KBM-7 (cell line): ENCODE data around the gene VANGL2.

ENCODE experiments used
- DNase-seq: peaks from one replicate; pipeline ENCODE4 v3.0.0-alpha.2; 2015
- in situ Hi-C: fragments of 300-500 bp; cut with MboI; formaldehyde crosslinking; loops from 2 replicates; pipeline ENCODE4 v1.14.3; 2020; ENCODE audit warnings: low sequenced_read_pairs, low pct_unique_long_range_greater_than_20kb, mixed read lengths

VANGL2 gene

DNA sequence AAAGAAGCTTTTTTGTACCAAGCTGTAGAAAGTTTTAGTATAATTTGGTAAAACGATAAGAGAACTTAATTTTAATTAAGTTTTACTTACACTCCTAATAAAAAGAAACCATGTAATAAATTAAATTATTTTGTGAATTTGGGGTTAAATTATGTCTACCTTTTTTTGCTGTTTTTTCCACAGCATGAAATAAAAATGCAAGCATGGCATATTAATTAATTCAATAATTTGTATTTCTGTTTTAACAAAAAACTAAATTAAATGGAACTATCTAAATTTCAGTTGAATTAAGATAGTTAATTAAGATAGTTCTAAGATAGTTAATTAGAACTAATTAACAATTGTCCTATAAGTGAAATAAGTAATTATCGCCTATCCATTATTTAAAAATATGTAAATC lies 39.4 kb downstream of the VANGL2 start:
- DNase-seq = no peak
- in situ Hi-C loops = no loop called here

DNA sequence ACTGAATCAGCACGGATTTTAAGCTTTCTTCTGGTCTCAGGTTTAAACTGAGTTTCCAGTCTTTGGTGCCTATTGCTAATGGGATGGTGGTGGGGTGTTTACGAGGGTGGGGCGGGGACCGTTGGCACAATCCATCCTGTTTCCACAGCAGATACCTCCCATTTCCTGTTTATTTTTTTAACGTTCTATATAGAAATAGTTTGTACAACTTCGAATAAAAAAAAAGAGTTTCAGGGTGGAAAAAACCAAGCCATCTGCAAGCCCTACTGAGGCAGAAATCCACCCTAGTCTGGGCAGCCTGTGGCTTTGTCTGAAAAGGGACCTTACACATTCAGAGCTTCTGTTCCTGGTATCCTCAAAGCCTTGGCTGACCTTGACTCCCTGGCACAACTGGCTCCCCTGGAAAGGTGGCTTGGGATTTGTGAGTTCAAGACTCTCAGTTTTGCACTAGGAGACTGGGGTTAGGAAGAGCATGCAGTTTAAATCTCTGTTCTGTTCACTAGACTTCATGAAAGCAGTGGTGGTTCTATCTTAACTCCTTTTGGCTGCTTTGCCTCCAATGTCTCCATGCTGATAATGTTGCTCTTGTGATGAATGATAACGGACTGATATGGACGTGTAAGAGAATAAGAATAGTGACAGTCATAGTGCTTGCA lies 46.7 kb downstream of the VANGL2 start:
- DNase-seq = no peak
- in situ Hi-C loops = no loop called here

DNA sequence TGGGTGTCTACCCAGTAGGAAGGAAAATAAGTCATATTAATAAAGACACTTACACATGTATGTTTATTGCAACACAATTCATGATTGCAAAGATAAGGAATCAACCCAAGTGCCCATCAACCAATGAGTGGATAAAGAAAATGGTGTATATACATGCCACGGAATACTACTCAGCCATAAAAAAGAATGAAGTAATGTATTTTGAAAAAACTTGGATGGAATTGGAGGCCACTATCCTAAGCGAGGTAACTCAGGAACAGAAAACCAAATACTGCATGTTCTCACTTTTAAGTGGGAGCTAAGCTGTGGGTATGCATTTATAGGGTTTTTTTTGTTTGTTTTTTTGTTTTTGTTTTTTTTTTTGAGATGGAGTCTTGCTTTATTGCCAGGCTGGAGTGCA lies 49.1 kb downstream of the VANGL2 start:
- in situ Hi-C loops = no loop called here
- DNase-seq = no peak

DNA sequence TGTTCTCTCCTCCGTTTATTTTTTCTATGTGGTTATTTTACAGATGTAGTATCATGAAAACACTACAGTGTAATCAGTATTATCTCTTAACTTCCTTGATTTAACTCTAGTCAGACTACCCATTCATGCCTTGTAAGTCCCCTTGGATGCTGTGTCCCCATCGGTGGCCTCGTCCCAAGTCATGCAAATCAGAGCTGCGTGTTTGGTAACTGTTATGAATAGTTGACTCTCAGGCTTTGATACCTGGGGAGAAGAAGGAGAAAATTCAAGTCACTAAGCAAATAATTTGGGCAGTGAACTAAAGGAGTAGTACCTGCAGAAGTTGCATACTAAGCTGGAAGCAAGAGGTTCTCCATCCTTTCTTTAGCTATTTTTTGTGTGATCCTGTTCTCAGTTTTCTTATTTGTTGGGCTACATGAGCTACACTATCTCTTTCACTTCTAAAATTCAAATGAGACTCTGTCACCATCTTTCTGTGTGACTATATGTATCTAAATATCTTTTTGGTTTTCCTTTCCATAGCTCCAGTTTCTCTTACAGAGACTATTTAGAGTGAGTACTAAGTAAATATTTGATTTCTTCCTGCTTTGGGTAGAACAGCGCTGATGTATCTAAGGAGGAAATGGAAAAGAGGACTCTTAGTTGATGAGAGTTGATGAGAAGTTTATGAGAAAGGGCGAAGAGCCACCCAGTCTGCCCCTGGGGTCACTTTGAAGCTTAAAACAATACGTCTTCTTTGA lies 50.9 kb downstream of the VANGL2 start:
- DNase-seq = no peak
- in situ Hi-C loops = no loop called here

DNA sequence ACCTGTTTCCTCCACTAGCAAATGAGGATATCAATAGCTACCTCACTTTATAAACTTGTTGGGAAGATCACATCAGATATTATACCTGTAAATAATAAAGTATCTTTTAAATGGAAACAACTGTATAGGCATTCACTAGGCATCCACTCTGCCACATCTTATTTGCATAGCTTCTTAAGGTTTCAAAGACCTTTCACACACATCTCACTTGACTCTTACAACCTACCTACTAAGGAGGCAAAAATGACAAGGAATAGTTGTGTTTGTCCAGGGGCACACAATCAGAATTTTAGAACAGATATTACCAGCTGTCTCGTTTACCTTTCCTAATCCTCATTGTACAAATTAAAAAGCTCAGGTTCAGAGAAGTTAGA lies 51.5 kb downstream of the VANGL2 start:
- no peak for DNase-seq
- in situ Hi-C loops = no loop called here

GRCh38 chr1:160453443-160453842 lies 53.1 kb downstream of the VANGL2 start:
- in situ Hi-C loops = no loop called here
- no peak for DNase-seq

- no peak for DNase-seq
- in situ Hi-C loops = no loop called here
These were observed 54.2 kb downstream of the VANGL2 start for GRCh38 chr1:160454371-160455152.

DNA sequence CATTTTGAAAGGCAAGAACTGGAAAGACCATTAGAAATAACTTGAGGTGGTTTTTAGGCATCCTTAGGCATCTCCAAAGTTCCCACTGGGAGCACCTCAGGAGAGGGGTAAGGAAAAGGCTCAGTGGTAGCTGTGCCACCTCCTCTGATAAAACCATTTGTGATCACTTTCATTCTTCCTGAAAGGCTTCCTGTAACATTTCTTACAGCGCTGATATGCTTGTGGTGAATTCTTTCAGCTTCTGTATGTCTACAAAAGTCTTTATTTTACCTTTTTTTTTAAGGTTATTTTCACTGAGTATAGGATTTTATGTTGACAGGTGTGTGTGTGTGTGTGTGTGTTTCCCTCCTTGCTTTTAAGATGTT lies 54.8 kb downstream of the VANGL2 start:
- no peak for DNase-seq
- in situ Hi-C loops = no loop called here

- no peak for DNase-seq
- in situ Hi-C loops = no loop called here
These were observed 58.7 kb downstream of the VANGL2 start for GRCh38 chr1:160459056-160459455.

DNA sequence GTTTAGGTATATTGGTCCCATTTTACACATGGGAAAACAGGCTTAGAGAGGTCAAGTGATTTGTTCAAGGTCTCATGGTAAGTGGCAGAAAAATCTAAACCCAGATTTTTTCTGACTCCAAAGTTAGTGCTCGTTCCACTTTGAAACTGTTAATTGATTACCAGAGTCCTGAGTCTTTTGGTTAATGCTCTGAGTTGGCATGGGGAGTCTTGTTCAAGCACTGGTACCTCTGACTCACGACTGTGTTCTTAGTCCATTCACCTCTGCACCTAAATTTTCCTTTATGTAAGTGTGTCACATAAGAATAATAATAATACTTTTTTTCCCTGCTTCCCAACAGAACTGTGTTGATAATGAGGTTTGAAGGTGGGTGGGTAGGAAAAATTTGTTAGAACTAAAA lies 59.3 kb downstream of the VANGL2 start:
- DNase-seq = no peak
- in situ Hi-C loops = no loop called here

- in situ Hi-C loops = no loop called here
These were observed 59.9 kb downstream of the VANGL2 start for GRCh38 chr1:160460214-160460642.

GRCh38 chr1:160460683-160461287 lies 60.4 kb downstream of the VANGL2 start:
- DNase-seq = peak; percentile 58
- in situ Hi-C loops = no loop called here

More at GRCh38 chr1:160460214-160460642, 59.9 kb downstream of the VANGL2 start:
- DNase-seq = no peak

- in situ Hi-C loops = no loop called here
- no peak for DNase-seq
These were observed 64.8 kb downstream of the VANGL2 start for GRCh38 chr1:160465123-160465522.

GRCh38 chr1:160466961-160467360 lies 66.6 kb downstream of the VANGL2 start:
- in situ Hi-C loops = no loop called here
- no peak for DNase-seq

GRCh38 chr1:160467576-160467975 lies 67.2 kb downstream of the VANGL2 start:
- in situ Hi-C loops = no loop called here
- no peak for DNase-seq

GRCh38 chr1:160471253-160471652 lies 70.9 kb downstream of the VANGL2 start:
- no peak for DNase-seq
- in situ Hi-C loops = no loop called here

GRCh38 chr1:160472112-160472511 lies 71.7 kb downstream of the VANGL2 start:
- in situ Hi-C loops = no loop called here
- DNase-seq = no peak

DNA sequence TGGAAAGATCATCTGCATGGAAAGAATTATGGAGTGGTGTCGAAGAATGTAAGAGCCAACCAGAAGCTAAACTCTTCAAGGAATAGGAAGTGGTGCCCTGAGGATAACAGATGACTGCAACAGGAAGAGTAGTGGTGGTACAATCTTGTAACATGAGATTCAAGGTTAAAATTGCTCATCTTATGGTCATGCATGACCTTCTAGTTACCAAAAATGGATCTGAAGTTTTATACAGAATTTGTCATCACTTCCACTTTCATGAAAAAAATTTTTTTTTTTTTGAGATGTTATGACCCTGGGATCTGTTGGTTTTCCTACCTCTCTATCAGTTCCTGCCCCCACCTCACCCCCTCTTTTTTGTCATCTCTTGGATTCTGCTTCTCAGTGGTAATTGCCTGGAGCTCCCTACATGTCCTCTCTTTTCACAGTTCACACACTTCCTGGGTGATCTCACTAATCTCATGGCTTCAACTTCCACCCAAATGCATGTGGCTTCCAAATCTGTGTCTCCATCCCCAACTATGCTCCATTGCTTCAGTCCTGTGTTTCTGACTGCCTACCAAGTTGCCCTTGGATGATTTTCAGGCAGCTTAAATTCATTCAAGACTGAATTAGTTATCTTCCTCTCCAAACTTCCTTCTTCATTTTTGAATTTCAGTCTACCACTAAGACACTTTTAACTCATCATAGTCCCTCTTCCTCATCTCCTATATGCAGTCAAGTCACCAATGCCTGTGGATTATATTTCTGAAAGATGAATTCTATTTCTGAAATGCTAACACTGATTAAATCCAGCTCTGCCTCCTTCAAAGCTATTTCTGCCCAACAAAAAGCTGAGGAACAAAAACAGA lies 74.3 kb downstream of the VANGL2 start:
- peak; percentile 40 for DNase-seq
- in situ Hi-C loops = no loop called here
